ENCODE data around the gene AKAP6.

DNA sequence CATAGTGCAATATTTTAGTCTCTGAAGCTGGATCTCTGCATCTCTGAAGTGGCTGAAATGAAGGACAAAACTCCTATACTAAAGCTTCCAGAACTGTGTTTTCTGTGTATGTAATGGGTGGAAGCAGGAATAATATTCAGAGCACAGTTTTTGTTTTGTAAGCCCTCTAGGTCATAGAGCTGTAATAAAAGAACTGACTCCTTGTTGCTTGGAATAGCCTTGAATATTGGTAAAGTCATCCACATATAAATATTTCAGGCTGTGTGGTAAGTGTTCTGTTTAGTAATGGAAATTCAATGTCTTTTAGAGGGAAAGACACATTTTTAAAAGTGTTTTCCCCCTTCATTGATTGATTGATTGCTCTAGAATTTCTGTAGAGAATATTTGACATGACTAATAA is 18.2 kb upstream of the AKAP6 start:
- TF ChIP-seq CTCF (conservative IDR thresholded peaks at IDR 0.05; ENCODE audit: low read length) (no peak), EZH2phosphoT487 (IDR thresholded peaks at IDR 0.05; ENCODE audit: borderline replicate concordance, low read depth, low read length) (no peak)

Data from OCI-LY7 (cell line).